SU-DHL-6 (cell line): ENCODE data around the gene ARHGAP28.

Experiments used
- H2AFZ ChIP-seq: fragments of 200-600 bp; sonication (generic); 2 replicates; pipeline ENCODE4 v1.6.1; 2014; ENCODE audit warnings: low read depth, mild to moderate bottlenecking, moderate library complexity, mixed read lengths, antibody characterized with exemption, low read length; ENCODE audit not compliant: severe bottlenecking
- H3F3A ChIP-seq: fragments of 200-600 bp; shearing (Covaris generic); 2 replicates; pipeline ENCODE4 v1.6.0; 2016; ENCODE audit warnings: antibody characterized with exemption, mild to moderate bottlenecking; ENCODE audit not compliant: insufficient read depth
- H3K27ac ChIP-seq: fragments of 200-600 bp; sonication (generic); 2 replicates; pipeline ENCODE4 v1.5.1; 2016; ENCODE audit warnings: low read depth, mild to moderate bottlenecking, low read length, moderate library complexity, mixed read lengths
- H3K27me3 ChIP-seq: fragments of 200-600 bp; sonication (generic), shearing (Covaris generic); 2 replicates; pipeline ENCODE4 v1.6.0; 2014; ENCODE audit warnings: mild to moderate bottlenecking, low read length
- H3K36me3 ChIP-seq: fragments of 200-600 bp; sonication (generic); 2 replicates; pipeline ENCODE4 v1.6.1; 2014; ENCODE audit warnings: mild to moderate bottlenecking, low read length, mixed read lengths
- H3K4me2 ChIP-seq: fragments of 300-600, 200-600 bp; shearing (Covaris generic), sonication (generic); 2 replicates; pipeline ENCODE4 v1.6.0; 2014; ENCODE audit warnings: low read length, low read depth, mild to moderate bottlenecking; ENCODE audit not compliant: poor library complexity, severe bottlenecking
- H3K4me3 ChIP-seq: fragments of 200-600 bp; sonication (generic); 2 replicates; pipeline ENCODE4 v1.5.1; 2014; ENCODE audit warnings: antibody characterized with exemption, low read length, mild to moderate bottlenecking, mixed read lengths; ENCODE audit not compliant: insufficient read depth, poor library complexity, severe bottlenecking
- H3K79me2 ChIP-seq: fragments of 200-600 bp; sonication (generic); 2 replicates; pipeline ENCODE4 v1.6.1; 2014; ENCODE audit warnings: mild to moderate bottlenecking, low read length, moderate library complexity; ENCODE audit not compliant: insufficient read depth
- H3K9ac ChIP-seq: fragments of 200-600 bp; sonication (generic); 2 replicates; pipeline ENCODE4 v1.7.0; 2014; ENCODE audit warnings: mild to moderate bottlenecking, low read length
- H3K9me2 ChIP-seq: fragments of 200-600 bp; sonication (generic); replicated peaks from 2 replicates; pipeline ENCODE4 v1.6.1; 2014; ENCODE audit warnings: low read length; ENCODE audit not compliant: insufficient read depth
- H3K9me3 ChIP-seq: fragments of 200-600 bp; sonication (generic); 2 replicates; pipeline ENCODE4 v1.6.1; 2014; ENCODE audit warnings: low read length, mixed read lengths; ENCODE audit not compliant: insufficient read depth
- H4K20me1 ChIP-seq: fragments of 200-600 bp; sonication (generic); 2 replicates; pipeline ENCODE4 v1.6.1; 2014; ENCODE audit warnings: low read depth, mild to moderate bottlenecking, antibody characterized with exemption, low read length, moderate library complexity, mixed read lengths
- EZH2phosphoT487 ChIP-seq: fragments of 200-600 bp; sonication (generic), shearing (Covaris generic); conservative IDR thresholded peaks from 2 replicates; pipeline ENCODE4 v1.6.1; 2018; ENCODE audit warnings: mild to moderate bottlenecking, antibody characterized with exemption, low read length, moderate library complexity, mixed read lengths
- TF ChIP-seq, protein P1 (sequence below): fragments of 200-600 bp; sonication (generic); IDR thresholded peaks from one replicate; pipeline ENCODE4 v1.5.1; 2017; ENCODE audit warnings: antibody characterized with exemption, mild to moderate bottlenecking, low read length, moderate library complexity; ENCODE audit not compliant: insufficient read depth, poor library complexity, severe bottlenecking

ARHGAP28 gene

DNA sequence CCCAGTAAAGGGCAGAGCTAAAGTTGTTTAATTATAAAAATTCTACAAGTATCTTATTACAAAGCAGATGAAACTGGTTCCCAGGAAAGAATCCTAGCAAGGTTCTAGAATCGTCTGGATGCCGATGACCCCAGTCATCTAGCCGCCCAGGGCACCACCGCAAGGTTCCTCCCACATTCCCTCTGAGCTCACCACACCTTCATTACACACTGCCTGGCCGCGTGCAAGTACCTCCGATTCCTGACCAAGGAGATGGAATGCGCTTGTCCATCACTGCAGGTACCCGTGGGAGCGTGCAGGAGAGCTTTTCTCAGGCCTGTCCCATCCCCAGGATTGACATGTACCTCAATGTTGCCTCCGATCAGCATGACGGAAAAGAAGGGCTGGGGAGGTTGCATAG lies 229.6 kb downstream of the ARHGAP28 start:
- Histone ChIP-seq H3K27me3 (no peaks in the 10 kb centered on the region), H3K36me3 (no peaks in the 10 kb centered on the region), H3K9me2 (no peaks in the 10 kb centered on the region), H3K4me2 (no peak overlapping the region), H3K4me3 (no peak overlapping the region), H3F3A (no peaks in the 10 kb centered on the region), H3K9me3 (no peaks in the 10 kb centered on the region), H3K79me2 (no peaks in the 10 kb centered on the region), H2AFZ (no peak overlapping the region), H3K9ac (no peak overlapping the region), H3K27ac (no peak overlapping the region), H4K20me1 (no peaks in the 10 kb centered on the region)
- no peak for TF ChIP-seq EZH2phosphoT487
- TF ChIP-seq, protein P1, sequence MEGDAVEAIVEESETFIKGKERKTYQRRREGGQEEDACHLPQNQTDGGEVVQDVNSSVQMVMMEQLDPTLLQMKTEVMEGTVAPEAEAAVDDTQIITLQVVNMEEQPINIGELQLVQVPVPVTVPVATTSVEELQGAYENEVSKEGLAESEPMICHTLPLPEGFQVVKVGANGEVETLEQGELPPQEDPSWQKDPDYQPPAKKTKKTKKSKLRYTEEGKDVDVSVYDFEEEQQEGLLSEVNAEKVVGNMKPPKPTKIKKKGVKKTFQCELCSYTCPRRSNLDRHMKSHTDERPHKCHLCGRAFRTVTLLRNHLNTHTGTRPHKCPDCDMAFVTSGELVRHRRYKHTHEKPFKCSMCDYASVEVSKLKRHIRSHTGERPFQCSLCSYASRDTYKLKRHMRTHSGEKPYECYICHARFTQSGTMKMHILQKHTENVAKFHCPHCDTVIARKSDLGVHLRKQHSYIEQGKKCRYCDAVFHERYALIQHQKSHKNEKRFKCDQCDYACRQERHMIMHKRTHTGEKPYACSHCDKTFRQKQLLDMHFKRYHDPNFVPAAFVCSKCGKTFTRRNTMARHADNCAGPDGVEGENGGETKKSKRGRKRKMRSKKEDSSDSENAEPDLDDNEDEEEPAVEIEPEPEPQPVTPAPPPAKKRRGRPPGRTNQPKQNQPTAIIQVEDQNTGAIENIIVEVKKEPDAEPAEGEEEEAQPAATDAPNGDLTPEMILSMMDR = no peak

- no peak overlapping the region for H3K27ac ChIP-seq
- H2AFZ ChIP-seq = no peak overlapping the region
- H3K9me2 ChIP-seq = no peaks in the 10 kb centered on the region
- H4K20me1 ChIP-seq = no peaks in the 10 kb centered on the region
- no peaks in the 10 kb centered on the region for H3K36me3 ChIP-seq
- no peak overlapping the region for H3K9ac ChIP-seq
- TF ChIP-seq EZH2phosphoT487 = no peak
- TF ChIP-seq, protein P1 = no peak
- no peak overlapping the region for H3K4me2 ChIP-seq
- no peaks in the 10 kb centered on the region for H3K79me2 ChIP-seq
- no peak overlapping the region for H3K4me3 ChIP-seq
- H3K27me3 ChIP-seq = no peaks in the 10 kb centered on the region
- no peaks in the 10 kb centered on the region for H3K9me3 ChIP-seq
- H3F3A ChIP-seq = no peaks in the 10 kb centered on the region
Observed at GRCh38 chr18:6960124-6960523, 230.6 kb downstream of the ARHGAP28 start.

- Histone ChIP-seq H3K9ac (no peak overlapping the region), H3K79me2 (no peaks in the 10 kb centered on the region), H3K27ac (no peak overlapping the region), H2AFZ (no peak overlapping the region), H3K4me3 (no peak overlapping the region), H3K9me2 (no peaks in the 10 kb centered on the region), H3K4me2 (no peak overlapping the region), H4K20me1 (no peaks in the 10 kb centered on the region), H3K9me3 (no peaks in the 10 kb centered on the region), H3K27me3 (no peaks in the 10 kb centered on the region), H3F3A (no peaks in the 10 kb centered on the region), H3K36me3 (no peaks in the 10 kb centered on the region)
- TF ChIP-seq EZH2phosphoT487 = no peak
- TF ChIP-seq, protein P1 = no peak
Observed at GRCh38 chr18:6960656-6961055, 231.1 kb downstream of the ARHGAP28 start.
